ENCODE results near the gene NHERF1. TPM values are rescaled to one million over a fixed set of nuclear protein-coding genes. Genes with fewer than 3 reads are reported as not detected.

Gene NHERF1
- total and polyA plus RNA-seq, 2 of the 4 experiments (the other 2 are of a cell fraction) = 3.8 to 11.8 TPM

DNA sequence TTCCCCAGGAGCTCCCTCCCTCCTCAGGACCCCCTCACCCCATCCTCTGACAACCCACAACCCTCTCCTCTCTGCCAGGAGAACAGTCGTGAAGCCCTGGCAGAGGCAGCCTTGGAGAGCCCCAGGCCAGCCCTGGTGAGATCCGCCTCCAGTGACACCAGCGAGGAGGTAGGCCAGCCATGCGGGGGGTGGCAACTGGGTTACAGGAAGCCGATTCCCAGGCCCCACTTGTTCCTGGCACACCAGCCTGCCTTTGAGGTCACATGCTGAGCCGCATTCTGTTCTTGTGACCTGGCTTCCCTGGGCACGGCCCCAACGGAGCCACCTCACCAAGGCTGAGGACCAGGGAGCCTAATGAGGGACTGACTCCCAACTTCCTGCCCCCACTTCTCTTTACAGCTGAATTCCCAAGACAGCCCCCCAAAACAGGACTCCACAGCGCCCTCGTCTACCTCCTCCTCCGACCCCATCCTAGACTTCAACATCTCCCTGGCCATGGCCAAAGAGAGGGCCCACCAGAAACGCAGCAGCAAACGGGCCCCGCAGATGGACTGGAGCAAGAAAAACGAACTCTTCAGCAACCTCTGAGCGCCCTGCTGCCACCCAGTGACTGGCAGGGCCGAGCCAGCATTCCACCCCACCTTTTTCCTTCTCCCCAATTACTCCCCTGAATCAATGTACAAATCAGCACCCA, 19.8 kb downstream of the NHERF1 start:
- Histone ChIP-seq H2BK15ac (ENCODE audit: low read depth, low read length) (no peak overlapping the region), H2BK20ac (ENCODE audit: low read depth, low read length) (no peak overlapping the region), H3K79me1 (ENCODE audit: low read depth in 1 of 2, low read length in 2 of 2) (peaks cover 8% of the 10 kb centered on the region in 2 experiments; a peak in 2 of 4 replicates), H3K9me1 (ENCODE audit: insufficient read depth, low read length) (peaks cover 9% of the 10 kb centered on the region; the same call in 1 of the 2 replicates), H3K18ac (ENCODE audit: low read depth, low read length) (no peak overlapping the region), H4K8ac (ENCODE audit: low read depth in 2 of 2, low read length in 2 of 2) (peak overlapping the region in 1 of 2 experiments; percentile 26; a peak in 1 of 4 replicates), H3K9ac (ENCODE audit: low read depth, low read length) (no peak overlapping the region), H2AFZ (replicated peaks; ENCODE audit: low read length, poor library complexity) (peak overlapping the region; percentile 24), H2BK120ac (ENCODE audit: low read depth, low read length) (peak overlapping the region; percentile 18; the same call in 1 of the 2 replicates), H4K5ac (ENCODE audit: low read depth, low read length) (peak overlapping the region; percentile 39; the same call in 1 of the 2 replicates), H3K27me3 (ENCODE audit: control insufficient read depth, insufficient read depth, low read length) (no peaks in the 10 kb centered on the region), H3K36me3 (ENCODE audit: control insufficient read depth, insufficient read depth, low read length) (peaks cover 28% of the 10 kb centered on the region), H2AK5ac (ENCODE audit: low read depth, low read length) (peak overlapping the region; percentile 5; the same call in 1 of the 2 replicates), H3K23ac (ENCODE audit: low read depth, low read length) (no peak overlapping the region), H3K4me1 (ENCODE audit: control insufficient read depth, insufficient read depth, low read length) (peaks cover 11% of the 10 kb centered on the region), H4K91ac (ENCODE audit: insufficient read depth, low read depth, low read length) (no peak overlapping the region), H3K4me2 (ENCODE audit: low read depth, low read length) (no peak overlapping the region), H2BK5ac (ENCODE audit: low read depth, low read length, poor library complexity, severe bottlenecking) (peak overlapping the region; percentile 27), H3K4ac (ENCODE audit: low read depth, low read length) (no peak overlapping the region; the same call in 1 of the 2 replicates), H3K4me3 (ENCODE audit: insufficient read depth, low read depth, low read length) (no peak overlapping the region), H3K27ac (ENCODE audit: insufficient read depth, low read length) (peak overlapping the region; percentile 13; the same call in 1 of the 2 replicates), H2AK9ac (replicated peaks; ENCODE audit: low read depth, low read length, poor library complexity) (no peak overlapping the region), H3K56ac (ENCODE audit: extremely low read depth, insufficient read depth, low read length) (no peak overlapping the region), H3K9me3 (ENCODE audit: control insufficient read depth, insufficient read depth, low read length) (no peaks in the 10 kb centered on the region), H3K14ac (replicated peaks; ENCODE audit: low read depth, low read length) (0 out of 2 replicates have a peak overlapping the region, but pooled peaks have one; percentile 23), H4K20me1 (ENCODE audit: insufficient read depth, low read length) (no peaks in the 10 kb centered on the region; the same call in none of the 2 replicates)
- in situ Hi-C loops (cut with MboI; ENCODE audit: low sequenced_read_pairs) (no loop called here), dilution Hi-C loops (cut with HindIII; ENCODE audit: low sequenced_read_pairs, unreplicated experiment) (no loop called here), intact Hi-C loops (cut with micrococcal nuclease) (no loop called here)
- ChIA-PET CTCF (interaction anchor here (0.6 kb wide), 1 partner anchor 209 kb away, joined by 3 read pairs; no protein-coding TSS in a partner anchor), POLR2A (ENCODE audit: unreplicated experiment) (no interaction called here)
- BruUV-seq (replicated peaks) = no TSS peak
- ATAC-seq (ENCODE audit: low read depth) (peak; percentile 55), DNase-seq (peak; percentile 73)
- TF ChIP-seq BHLHE40 (IDR thresholded peaks at IDR 0.05; ENCODE audit: low read depth, low read length) (peak; percentile 68), CHD1 (IDR thresholded peaks at IDR 0.05; ENCODE audit: low read depth, low read length) (no peak)
- TF ChIP-seq, protein P1, sequence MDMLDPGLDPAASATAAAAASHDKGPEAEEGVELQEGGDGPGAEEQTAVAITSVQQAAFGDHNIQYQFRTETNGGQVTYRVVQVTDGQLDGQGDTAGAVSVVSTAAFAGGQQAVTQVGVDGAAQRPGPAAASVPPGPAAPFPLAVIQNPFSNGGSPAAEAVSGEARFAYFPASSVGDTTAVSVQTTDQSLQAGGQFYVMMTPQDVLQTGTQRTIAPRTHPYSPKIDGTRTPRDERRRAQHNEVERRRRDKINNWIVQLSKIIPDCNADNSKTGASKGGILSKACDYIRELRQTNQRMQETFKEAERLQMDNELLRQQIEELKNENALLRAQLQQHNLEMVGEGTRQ (IDR thresholded peaks at IDR 0.05; ENCODE audit: low read depth, low read length) = peak; percentile 83
- 58% methylated on average over 7 of the region's 17 CpGs; no CpG with 5 or more reads in 1 of the 2 experiments for WGBS, 2 experiments (ENCODE audit: extremely low coverage in 2 of 2, insufficient read length in 1 of 2)
